Measurements from ENCODE around the gene PI16. TPM values are rescaled to one million over a fixed set of nuclear protein-coding genes. Genes with fewer than 3 reads are reported as not detected.

The PI16 gene
- 2.5 and 4.6 TPM in 2 replicates for total RNA-seq

DNA sequence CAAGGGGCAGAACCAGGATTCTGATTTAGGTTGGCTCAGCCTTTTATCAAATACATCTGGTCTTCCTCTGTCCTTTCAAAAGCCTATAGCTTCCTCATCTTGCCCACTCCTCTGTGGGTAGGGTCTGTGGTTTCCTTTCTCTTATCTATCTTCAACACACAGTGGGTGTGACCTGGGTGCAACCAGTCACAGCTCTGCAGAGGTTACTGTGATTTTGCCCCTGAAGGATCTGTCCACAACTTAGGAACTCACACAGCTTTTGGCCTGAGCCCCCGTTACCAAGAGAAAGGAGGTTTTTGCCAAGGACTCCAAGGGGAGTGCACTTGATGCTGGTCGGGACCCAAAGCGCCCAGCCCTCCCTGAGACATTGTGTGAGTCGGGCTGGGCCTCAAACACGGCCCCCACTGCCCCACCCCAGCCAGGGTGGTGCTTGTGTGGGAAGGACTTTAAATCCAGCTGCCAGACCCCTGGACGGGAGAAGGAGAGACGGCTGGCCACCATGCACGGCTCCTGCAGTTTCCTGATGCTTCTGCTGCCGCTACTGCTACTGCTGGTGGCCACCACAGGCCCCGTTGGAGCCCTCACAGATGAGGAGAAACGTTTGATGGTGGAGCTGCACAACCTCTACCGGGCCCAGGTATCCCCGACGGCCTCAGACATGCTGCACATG, at the start of gene PI16:
Gene PI16, plus strand, starts transcription at position 477 of the 670 bp plus-strand sequence. Its CDS starts 23 bp downstream, at position 500.
- intact Hi-C loops (cut with micrococcal nuclease): loop anchor here (2.0 kb wide), 1 partner anchor 42 kb away; no protein-coding TSS in a partner anchor

DNA sequence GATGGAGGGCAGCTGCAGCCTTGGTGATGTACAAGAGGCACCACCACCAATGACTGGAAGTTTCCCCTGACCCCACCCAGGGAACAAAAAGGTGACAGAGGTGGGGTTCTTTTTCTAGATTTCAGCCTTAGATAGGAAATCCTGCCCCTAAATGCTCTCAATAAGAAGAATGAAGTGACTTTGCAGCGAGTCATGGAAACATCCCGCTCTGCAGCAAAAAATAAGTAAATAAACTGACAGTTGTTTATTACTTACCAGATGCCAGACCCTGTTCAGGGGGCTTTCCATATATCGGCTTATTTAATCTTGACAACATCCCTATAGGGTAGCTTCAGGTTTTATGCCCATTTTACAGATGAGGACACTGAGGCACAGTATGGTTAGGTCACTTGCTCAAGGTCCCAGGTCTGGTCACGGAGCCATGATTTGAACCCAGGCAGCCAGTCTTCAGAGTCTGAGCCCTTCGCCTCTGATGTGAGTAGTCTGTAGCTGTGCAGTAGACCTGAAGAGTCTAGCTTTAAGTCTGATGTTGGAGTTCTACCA, 49.6 kb upstream of the PI16 start:
- intact Hi-C loops (cut with micrococcal nuclease): no loop called here

DNA sequence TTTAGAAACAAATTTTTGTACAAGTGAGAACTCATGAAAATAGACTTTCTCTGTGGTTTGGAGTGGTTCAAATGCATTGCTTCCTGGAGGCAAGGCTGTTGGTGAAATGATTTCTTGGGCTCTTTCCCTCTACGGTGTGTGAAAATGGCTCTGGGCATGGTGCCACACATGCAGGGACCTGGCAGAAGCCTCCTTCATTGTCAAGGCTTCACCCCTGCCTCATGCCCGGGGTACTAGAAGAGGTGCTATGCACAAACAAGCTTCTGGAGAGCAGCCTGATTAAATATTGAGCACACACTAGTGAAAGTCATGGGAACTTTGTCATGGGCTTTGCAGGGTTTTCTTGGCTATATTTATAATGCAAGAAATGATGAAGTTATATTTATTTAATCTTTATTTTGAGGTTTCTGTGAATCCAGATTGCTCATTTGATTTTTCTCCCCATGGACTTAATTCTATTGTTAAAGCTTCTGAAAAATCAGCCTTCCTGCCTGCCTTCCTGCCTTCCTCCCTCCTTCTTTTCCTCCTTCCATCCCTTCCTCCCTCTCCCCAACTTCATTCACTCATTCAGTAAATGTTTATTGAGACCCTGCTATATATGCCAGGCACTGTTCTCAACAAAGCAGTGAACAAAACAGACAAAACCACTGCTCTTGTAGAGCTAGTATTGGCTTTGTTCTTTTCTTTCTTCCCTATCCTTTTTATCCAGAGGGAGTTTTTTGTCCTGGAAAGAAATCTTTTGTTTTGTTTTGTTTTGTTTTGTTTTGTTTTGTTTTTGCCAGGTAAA, 47.8 kb upstream of the PI16 start:
- intact Hi-C loops (cut with micrococcal nuclease): no loop called here

- intact Hi-C loops (cut with micrococcal nuclease): no loop called here
Observed at GRCh38 chr6:36907781-36908180, 46.8 kb upstream of the PI16 start.

DNA sequence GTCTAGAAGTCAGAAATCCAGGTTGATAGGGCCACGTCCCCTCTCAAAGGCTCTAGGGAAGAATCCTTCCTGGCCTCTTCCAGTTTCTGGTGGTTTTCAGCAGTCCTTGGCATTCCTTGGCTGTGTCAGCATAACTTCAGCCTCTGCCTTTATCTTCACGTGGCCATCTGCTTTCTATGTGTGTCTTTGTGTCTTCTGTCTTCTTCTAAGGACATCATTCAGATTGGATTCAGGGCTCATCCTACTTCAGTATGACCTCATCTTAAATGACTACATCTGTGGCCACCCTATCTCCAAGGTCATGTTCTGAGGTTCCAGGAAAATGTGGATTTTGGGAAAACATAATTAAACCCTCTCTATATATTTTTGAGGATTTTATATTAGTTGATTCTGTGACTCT, 45.8 kb upstream of the PI16 start:
- intact Hi-C loops (cut with micrococcal nuclease): no loop called here

- intact Hi-C loops (cut with micrococcal nuclease): loop anchor here (1.0 to 5.0 kb wide), 15 partner anchors 12 to 885 kb away; partner anchors contain the start of genes C6orf89, CDKN1A, KCTD20 and MAPK14
Observed at GRCh38 chr6:36912030-36912454, 42.5 kb upstream of the PI16 start.

- intact Hi-C loops (cut with micrococcal nuclease): loop anchor here (1.0 to 5.0 kb wide), 15 partner anchors 12 to 885 kb away; partner anchors contain the start of genes C6orf89, CDKN1A, KCTD20 and MAPK14
Observed at GRCh38 chr6:36912586-36912985, 42.0 kb upstream of the PI16 start.

DNA sequence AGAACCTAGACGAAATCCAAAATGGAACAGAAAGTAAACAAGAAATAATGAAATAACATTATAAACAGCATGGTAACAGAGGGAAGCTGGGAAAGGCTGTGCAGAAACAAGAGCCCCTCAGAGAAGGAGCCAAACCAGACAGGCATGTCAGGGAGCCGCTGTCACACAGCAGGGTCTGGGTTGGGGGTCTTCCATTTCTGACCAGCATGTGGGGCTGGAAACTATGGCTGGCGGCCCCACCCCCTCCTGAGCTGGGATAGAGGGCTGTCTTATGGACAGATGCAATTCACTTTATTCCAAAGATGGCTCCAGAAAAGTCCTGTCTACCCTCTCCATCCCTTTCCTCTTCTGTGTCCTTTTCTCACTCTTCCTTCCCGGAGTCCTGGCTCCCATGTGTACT, 41.5 kb upstream of the PI16 start:
- intact Hi-C loops (cut with micrococcal nuclease): loop anchor here (2.0 to 5.0 kb wide), 5 partner anchors 42 to 471 kb away; partner anchors contain the start of genes CDKN1A, KCTD20, PI16 and PIM1

DNA sequence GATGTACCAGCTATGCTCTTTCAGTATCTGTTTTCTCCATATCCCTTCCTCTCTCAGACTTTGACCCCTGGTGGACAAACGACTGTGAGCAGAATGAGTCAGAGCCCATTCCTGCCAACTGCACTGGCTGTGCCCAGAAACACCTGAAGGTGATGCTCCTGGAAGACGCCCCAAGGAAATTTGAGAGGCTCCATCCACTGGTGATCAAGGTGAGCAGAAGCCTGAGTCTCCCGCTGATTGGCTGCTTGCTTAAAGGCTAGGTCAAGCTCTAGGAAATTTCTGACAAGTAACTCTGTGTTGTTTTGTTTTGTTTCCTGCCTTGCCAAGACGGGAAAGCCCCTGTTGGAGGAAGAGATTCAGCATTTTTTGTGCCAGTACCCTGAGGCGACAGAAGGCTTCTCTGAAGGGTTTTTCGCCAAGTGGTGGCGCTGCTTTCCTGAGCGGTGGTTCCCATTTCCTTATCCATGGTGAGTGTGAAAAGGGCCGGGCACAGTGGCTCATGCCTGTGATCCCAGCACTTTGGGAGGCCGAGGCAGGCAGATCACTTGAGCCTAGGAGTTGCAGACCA, 40.2 kb upstream of the PI16 start:
- intact Hi-C loops (cut with micrococcal nuclease): loop anchor here (1.0 to 5.0 kb wide), 5 partner anchors 237 to 472 kb away; partner anchors contain the start of genes CDKN1A, KCTD20, PIM1 and PXT1

- intact Hi-C loops (cut with micrococcal nuclease): no loop called here
Observed at GRCh38 chr6:36915599-36915998, 38.9 kb upstream of the PI16 start.

DNA sequence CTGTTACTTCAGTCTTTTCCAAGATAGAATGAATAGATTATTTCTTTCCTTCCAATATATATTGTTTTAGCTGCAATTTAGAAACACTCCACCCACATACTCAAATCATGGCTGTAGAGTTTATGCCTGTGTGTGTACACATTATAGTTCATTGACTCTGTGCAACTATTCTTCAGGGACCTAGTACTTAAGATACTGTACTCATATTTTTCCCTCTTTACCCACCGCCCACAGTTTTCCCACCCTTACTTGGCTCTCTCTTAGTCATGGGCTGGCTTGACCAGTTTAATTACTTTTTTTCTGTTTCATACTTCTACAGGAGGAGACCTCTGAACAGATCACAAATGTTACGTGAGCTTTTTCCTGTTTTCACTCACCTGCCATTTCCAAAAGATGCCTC, 38.4 kb upstream of the PI16 start:
- intact Hi-C loops (cut with micrococcal nuclease): no loop called here

- intact Hi-C loops (cut with micrococcal nuclease): no loop called here
Observed at GRCh38 chr6:36917541-36918193, 36.9 kb upstream of the PI16 start.

GRCh38 chr6:36920049-36920448, 34.5 kb upstream of the PI16 start:
- intact Hi-C loops (cut with micrococcal nuclease): no loop called here

DNA sequence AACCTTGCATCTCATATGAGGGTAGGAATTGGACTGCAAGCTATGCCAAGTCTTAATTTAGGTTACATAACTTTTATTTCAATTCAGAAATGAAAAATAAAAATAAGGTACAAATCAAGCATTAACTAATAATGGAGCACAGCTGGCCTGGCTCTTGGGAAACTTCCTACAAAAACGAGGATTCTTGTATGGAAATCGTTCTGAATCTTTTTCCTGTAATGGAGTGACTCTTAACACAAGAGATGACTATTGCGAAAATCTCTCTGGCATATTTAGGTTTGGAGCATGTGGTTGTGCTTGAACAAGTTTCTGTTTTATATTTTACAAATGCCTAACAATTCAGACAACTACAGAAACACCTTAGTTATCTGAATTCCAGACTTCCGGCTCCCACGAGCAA, 34.0 kb upstream of the PI16 start:
- intact Hi-C loops (cut with micrococcal nuclease): no loop called here

- intact Hi-C loops (cut with micrococcal nuclease): loop anchor here (1.0 kb wide), 1 partner anchor 12 kb away; no protein-coding TSS in a partner anchor
Observed at GRCh38 chr6:36924131-36924530, 30.4 kb upstream of the PI16 start.

DNA sequence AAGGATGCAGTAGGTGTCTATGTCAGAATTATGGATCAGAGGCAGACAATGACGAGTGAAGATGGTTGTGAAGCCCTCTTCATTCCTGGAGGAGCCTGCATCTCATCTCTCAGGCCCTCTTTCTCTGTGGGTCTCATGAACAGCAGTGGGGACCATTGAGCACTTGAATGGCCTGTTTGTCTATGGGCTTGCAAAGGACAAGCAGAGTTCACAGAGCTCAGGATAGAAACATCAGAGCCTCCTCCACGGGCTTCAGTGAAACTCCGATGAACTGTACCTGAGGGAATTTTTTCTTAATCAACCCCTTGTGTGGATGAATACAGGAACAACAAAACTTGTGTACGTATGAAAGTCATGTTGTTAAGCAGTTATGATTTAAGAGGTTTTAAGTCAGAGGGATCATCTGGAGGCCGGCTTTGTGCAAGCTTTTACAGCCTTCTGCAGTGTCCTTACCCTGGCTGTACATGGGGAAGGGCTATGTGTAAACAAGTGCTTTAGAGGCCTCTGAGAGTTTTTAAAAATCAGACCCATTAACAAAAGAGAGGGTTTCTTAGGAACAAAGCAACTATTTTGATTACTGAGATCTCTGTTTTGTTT, 29.7 kb upstream of the PI16 start:
- intact Hi-C loops (cut with micrococcal nuclease): loop anchor here (1.0 kb wide), 1 partner anchor 13 kb away; no protein-coding TSS in a partner anchor

GRCh38 chr6:36925809-36926208, 28.7 kb upstream of the PI16 start:
- intact Hi-C loops (cut with micrococcal nuclease): no loop called here

- intact Hi-C loops (cut with micrococcal nuclease): no loop called here
Observed at GRCh38 chr6:36926708-36927513, 27.6 kb upstream of the PI16 start.

- intact Hi-C loops (cut with micrococcal nuclease): no loop called here
Observed at GRCh38 chr6:36927691-36928546, 26.6 kb upstream of the PI16 start.
